Measurements from ENCODE around the gene CLDN14.

The CLDN14 gene

DNA sequence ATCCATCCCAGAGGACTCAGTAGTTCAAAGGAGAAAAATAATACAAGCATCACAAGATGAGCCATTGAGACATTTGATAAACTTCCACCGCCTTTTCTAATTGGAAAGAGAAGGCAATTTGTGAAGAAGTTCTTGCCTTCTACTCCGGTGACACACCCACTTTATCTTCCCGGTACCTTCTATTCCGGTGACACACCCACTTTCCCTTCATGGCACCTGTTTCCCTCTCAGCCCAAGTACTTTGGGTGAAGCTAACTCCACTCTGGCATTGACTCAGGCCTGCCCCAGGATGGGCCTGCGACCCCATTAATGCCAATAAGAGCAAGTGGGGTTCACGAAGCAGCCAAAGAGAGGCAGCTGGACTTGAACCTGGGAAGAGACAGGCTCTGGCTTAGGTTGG, 38.2 kb downstream of the CLDN14 start:
- Histone ChIP-seq H3K4me1 (ENCODE audit: control insufficient read depth, insufficient read depth, low read length) (peaks cover 4% of the 10 kb centered on the region), H3K27me3 (ENCODE audit: control insufficient read depth, insufficient read depth, low read length) (no peaks in the 10 kb centered on the region), H3K36me3 (ENCODE audit: control insufficient read depth, insufficient read depth, low read length) (no peaks in the 10 kb centered on the region), H3K4me3 (ENCODE audit: low read length) (no peak overlapping the region), H3K9ac (ENCODE audit: low read length) (no peak overlapping the region), H3K9me3 (ENCODE audit: control insufficient read depth, low read length) (no peaks in the 10 kb centered on the region)

DNA sequence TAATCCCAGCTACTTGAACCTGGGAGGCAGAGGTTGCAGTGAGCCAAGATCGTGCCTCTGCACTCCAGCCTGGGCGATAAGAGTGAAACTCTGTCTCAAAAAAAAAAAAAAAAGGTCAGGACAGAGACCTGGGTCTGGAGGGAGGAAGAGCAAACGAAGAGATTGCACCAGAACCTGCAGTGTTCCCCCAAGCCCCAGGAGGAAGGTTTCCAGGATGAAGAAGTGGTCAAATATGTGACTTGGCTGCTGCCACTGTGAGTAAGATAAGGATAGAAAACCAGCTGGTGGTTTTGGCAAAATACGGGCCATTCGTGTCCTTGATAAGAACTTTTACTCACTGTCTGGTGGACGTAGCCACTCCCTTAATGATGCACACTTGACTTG, 42.2 kb downstream of the CLDN14 start:
- H3K27me3 ChIP-seq (ENCODE audit: control insufficient read depth, insufficient read depth, low read length) = peaks cover 3% of the 10 kb centered on the region
- H3K4me3 ChIP-seq (ENCODE audit: low read length) = no peak overlapping the region
- no peaks in the 10 kb centered on the region for H3K36me3 ChIP-seq (ENCODE audit: control insufficient read depth, insufficient read depth, low read length)
- H3K9ac ChIP-seq (ENCODE audit: low read length) = no peak overlapping the region
- H3K4me1 ChIP-seq (ENCODE audit: control insufficient read depth, insufficient read depth, low read length) = peaks cover 4% of the 10 kb centered on the region
- H3K9me3 ChIP-seq (ENCODE audit: control insufficient read depth, low read length) = no peaks in the 10 kb centered on the region

DNA sequence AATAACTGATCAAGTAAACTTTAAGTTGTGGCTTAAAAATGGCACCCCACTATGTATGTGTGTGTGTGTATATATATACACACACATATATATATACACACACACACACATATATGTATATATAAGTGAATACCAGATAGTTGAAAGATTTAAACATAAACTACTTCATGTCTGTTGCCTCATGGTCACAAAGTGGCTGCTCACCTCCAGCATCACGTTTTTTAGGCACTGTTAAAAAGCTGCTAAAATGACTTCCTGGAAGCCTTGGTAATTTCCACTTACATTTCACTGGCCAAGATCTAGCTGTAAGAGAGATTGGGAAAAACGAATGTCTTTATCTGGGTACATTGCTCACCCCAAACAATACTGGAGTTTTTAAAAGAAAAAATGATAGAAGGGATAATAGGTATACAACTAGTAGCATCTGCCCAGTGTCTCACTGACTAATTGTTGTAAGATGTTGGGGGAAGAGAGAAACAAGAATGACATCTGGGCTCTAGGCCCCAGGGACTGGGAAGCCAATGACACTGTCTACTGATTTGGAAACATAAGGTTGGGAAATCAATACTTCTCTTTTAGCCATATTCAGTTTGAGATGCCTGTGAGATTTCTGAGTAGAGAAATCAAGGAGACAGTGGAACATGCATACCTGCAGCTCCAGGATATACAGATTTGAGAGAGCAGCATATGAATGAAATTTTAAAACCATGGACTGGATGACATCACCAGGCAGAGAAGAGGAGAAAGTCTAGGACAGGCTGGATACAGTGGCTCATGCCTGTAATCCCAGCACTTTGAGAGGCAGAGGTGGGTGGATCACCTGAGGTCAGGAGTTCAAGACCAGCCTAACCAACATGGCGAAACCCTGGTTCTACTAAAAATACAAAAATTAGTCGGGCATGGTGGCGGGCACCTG, 42.8 kb downstream of the CLDN14 start:
- H3K4me1 ChIP-seq (ENCODE audit: control insufficient read depth, insufficient read depth, low read length) = peaks cover 4% of the 10 kb centered on the region
- no peak overlapping the region for H3K4me3 ChIP-seq (ENCODE audit: low read length)
- no peak overlapping the region for H3K9ac ChIP-seq (ENCODE audit: low read length)
- no peaks in the 10 kb centered on the region for H3K9me3 ChIP-seq (ENCODE audit: control insufficient read depth, low read length)
- peaks cover 3% of the 10 kb centered on the region for H3K27me3 ChIP-seq (ENCODE audit: control insufficient read depth, insufficient read depth, low read length)
- no peaks in the 10 kb centered on the region for H3K36me3 ChIP-seq (ENCODE audit: control insufficient read depth, insufficient read depth, low read length)

DNA sequence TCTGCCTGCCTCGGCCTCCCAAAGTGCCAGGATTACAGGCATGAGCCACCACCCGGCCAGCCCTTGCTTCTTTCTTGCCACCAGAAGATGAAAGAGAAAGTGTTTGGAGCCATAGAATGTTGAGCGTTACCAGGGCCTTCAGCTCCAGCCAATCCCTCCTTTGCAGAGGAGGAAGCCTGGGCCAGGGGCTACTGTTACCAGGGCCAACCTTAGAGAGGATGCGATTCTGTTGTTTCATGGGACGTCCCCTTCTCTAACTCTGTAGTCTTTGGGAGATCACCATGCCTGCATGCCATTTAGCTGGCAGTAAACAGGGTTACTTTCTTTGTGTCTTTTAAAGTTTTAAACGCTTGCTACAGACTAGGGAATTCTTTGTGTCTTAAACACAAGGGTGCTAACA, 45.8 kb downstream of the CLDN14 start:
- Histone ChIP-seq H3K9ac (ENCODE audit: low read length) (no peak overlapping the region), H3K27me3 (ENCODE audit: control insufficient read depth, insufficient read depth, low read length) (peaks cover 3% of the 10 kb centered on the region), H3K9me3 (ENCODE audit: control insufficient read depth, low read length) (no peaks in the 10 kb centered on the region), H3K4me3 (ENCODE audit: low read length) (no peak overlapping the region), H3K36me3 (ENCODE audit: control insufficient read depth, insufficient read depth, low read length) (no peaks in the 10 kb centered on the region), H3K4me1 (ENCODE audit: control insufficient read depth, insufficient read depth, low read length) (peaks cover 19% of the 10 kb centered on the region)

DNA sequence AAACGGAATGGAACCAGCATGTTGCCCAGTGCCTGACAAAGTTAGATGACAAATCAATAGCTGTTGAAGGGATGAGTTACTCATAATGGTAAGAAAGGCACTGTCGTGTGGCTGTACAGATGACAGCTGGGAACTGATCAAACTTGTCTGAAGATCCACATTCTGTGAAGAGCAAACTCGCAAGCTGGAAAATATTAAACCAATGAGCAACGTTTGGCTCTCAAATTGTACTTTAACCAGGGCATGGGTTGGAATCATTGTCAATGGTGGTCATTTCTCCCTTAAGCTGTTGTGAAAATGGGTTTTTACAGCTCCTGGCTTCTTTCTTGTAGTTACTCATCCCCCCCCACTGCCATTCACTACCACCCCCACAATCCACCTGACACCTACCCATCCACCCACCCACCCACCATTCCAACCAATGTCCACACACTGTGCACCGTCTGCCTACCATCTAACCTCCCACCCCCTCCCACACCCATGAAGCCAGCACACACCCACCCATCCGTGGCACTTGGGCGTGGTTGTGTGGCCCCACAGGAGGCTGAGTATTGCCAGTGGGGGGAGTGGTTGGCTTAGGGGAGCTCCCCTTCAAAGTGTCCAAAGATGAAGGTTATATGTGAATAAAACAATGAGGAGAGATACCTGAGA, 46.7 kb downstream of the CLDN14 start:
- no peaks in the 10 kb centered on the region for H3K36me3 ChIP-seq (ENCODE audit: control insufficient read depth, insufficient read depth, low read length)
- H3K4me3 ChIP-seq (ENCODE audit: low read length) = no peak overlapping the region
- no peak overlapping the region for H3K9ac ChIP-seq (ENCODE audit: low read length)
- H3K27me3 ChIP-seq (ENCODE audit: control insufficient read depth, insufficient read depth, low read length) = peaks cover 3% of the 10 kb centered on the region
- no peaks in the 10 kb centered on the region for H3K9me3 ChIP-seq (ENCODE audit: control insufficient read depth, low read length)
- peaks cover 21% of the 10 kb centered on the region for H3K4me1 ChIP-seq (ENCODE audit: control insufficient read depth, insufficient read depth, low read length)

DNA sequence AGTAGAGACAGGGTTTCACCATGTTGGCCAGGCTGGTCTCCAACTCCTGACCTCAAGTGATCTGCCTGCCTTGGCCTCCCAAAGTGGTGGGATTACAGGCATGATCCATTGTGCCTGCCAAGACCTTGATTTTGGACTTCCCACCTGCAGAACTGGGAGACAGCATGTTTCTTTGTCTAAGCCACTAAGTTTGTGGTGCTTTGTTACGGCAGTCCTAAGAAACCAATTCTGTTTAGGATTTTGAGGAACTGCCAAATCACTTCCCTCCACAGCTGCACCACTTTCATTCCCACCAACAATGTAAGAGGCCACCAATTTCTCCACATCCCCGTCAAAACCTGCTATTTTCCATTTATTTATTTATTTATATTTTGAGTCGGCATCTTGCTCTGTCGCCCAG, 48.7 kb downstream of the CLDN14 start:
- Histone ChIP-seq H3K9ac (ENCODE audit: low read length) (peak overlapping the region; percentile 23), H3K27me3 (ENCODE audit: control insufficient read depth, insufficient read depth, low read length) (peaks cover 3% of the 10 kb centered on the region), H3K4me1 (ENCODE audit: control insufficient read depth, insufficient read depth, low read length) (peaks cover 21% of the 10 kb centered on the region), H3K36me3 (ENCODE audit: control insufficient read depth, insufficient read depth, low read length) (no peaks in the 10 kb centered on the region), H3K9me3 (ENCODE audit: control insufficient read depth, low read length) (no peaks in the 10 kb centered on the region), H3K4me3 (ENCODE audit: low read length) (no peak overlapping the region)

DNA sequence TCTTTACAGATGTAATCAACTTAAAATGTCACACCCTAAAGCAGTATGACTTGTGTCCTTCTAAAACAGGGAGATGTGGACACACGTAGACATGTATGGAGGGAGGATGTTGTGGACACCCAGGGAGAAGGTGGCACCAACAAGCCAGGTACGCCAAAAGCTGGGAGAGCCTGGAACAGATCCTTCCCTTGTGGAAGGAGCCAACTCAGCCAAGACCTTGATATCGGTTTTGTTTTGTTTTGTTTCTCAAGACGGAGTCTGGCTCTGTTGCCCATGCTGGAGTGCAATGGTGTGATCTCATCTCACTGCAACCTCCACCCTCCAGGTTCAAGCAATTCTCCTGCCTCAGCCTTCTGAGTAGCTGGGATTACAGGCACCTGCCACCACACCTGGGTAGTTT, 49.1 kb downstream of the CLDN14 start:
- Histone ChIP-seq H3K4me3 (ENCODE audit: low read length) (no peak overlapping the region), H3K9ac (ENCODE audit: low read length) (peak overlapping the region; percentile 23), H3K27me3 (ENCODE audit: control insufficient read depth, insufficient read depth, low read length) (peaks cover 3% of the 10 kb centered on the region), H3K36me3 (ENCODE audit: control insufficient read depth, insufficient read depth, low read length) (no peaks in the 10 kb centered on the region), H3K4me1 (ENCODE audit: control insufficient read depth, insufficient read depth, low read length) (peaks cover 21% of the 10 kb centered on the region), H3K9me3 (ENCODE audit: control insufficient read depth, low read length) (no peaks in the 10 kb centered on the region)

DNA sequence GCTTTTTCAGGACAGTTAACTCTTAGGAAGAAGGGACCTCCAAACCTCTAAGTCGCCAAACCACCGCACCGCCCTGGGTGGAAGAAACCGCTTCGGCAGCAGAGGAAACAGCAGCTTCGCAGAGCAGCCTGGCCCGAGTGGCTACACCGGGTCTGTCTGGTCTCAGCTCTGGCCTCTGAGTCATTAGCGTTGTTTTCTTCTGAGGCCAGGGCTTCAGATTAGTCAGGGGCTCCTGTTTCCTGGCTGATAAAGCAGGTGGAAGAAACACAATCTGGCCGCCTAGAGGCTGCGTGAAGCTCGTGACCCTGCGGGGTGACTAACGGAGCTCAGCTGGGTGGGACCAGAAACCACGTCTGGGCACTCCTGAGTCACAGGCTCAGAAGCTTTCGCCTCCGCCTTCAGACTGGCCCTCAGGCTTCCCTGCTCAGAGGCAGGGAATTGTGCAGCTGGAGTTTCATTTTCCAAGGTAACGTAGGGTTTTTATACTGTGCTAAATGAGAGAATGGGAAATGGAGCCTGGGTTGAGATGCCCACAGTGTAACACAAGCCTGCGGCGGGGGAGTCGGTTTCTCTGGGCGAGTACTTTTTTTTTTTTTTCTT, 49.9 kb downstream of the CLDN14 start:
- Histone ChIP-seq H3K9ac (ENCODE audit: low read length) (peak overlapping the region; percentile 57), H3K4me1 (ENCODE audit: control insufficient read depth, insufficient read depth, low read length) (peaks cover 21% of the 10 kb centered on the region), H3K4me3 (ENCODE audit: low read length) (no peak overlapping the region), H3K36me3 (ENCODE audit: control insufficient read depth, insufficient read depth, low read length) (no peaks in the 10 kb centered on the region), H3K9me3 (ENCODE audit: control insufficient read depth, low read length) (no peaks in the 10 kb centered on the region), H3K27me3 (ENCODE audit: control insufficient read depth, insufficient read depth, low read length) (no peaks in the 10 kb centered on the region)

DNA sequence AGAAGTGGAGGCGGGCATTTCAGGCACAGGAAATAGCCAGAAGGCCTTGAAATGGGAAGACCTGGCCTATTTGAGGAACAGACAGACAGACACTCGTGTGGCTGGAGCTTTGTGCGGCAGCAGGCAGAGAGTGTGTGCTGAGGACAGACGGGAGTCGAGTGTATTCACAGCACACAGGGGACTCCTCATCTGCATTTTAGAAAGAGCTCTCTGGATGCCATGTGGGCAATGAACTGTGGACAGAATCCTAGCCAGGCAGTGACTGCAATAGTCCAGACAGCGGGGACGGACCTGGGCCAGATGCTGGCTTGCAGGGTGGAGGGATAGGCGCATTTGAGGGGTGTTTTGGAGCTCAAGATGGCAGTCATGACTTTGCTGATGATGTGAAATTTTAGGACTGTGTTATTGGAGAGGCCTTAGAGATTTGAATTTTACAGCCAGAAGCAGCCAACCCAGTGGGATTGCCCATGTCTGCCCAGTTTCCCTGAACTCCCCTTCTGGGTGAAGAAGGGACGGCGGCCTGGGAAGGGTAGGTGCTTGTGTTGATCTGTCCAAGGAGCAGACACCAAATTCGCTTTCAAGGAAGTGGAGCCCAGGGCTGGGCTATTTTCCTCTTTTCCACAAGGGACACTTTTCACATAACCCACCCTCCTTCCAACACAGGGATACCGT, 51.0 kb downstream of the CLDN14 start:
- Histone ChIP-seq H3K4me3 (ENCODE audit: low read length) (no peak overlapping the region), H3K9ac (ENCODE audit: low read length) (peak overlapping the region; percentile 57), H3K9me3 (ENCODE audit: control insufficient read depth, low read length) (no peaks in the 10 kb centered on the region), H3K27me3 (ENCODE audit: control insufficient read depth, insufficient read depth, low read length) (no peaks in the 10 kb centered on the region), H3K4me1 (ENCODE audit: control insufficient read depth, insufficient read depth, low read length) (peaks cover 21% of the 10 kb centered on the region), H3K36me3 (ENCODE audit: control insufficient read depth, insufficient read depth, low read length) (no peaks in the 10 kb centered on the region)

DNA sequence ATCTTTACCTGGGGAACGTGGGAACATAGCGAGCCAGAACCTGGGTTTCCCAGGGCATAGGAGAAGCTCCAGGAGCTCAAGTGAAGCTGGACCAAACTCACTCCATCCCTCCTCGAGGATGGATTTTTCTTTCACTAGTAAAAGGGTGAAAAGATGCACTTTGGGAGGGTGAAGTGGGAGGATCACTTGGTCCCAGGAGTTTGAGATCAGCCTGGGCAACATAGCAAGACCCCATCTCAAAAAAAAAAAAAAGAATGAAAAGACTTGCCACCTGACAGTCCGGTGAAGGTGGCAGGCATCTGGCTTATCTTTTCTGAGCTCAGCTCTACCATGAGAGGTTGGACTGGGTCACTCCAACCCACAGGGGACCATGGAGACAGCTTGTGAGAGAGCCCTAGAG, 52.4 kb downstream of the CLDN14 start:
- Histone ChIP-seq H3K9me3 (ENCODE audit: control insufficient read depth, low read length) (no peaks in the 10 kb centered on the region), H3K9ac (ENCODE audit: low read length) (no peak overlapping the region), H3K4me1 (ENCODE audit: control insufficient read depth, insufficient read depth, low read length) (peaks cover 22% of the 10 kb centered on the region), H3K27me3 (ENCODE audit: control insufficient read depth, insufficient read depth, low read length) (no peaks in the 10 kb centered on the region), H3K36me3 (ENCODE audit: control insufficient read depth, insufficient read depth, low read length) (no peaks in the 10 kb centered on the region), H3K4me3 (ENCODE audit: low read length) (no peak overlapping the region)

DNA sequence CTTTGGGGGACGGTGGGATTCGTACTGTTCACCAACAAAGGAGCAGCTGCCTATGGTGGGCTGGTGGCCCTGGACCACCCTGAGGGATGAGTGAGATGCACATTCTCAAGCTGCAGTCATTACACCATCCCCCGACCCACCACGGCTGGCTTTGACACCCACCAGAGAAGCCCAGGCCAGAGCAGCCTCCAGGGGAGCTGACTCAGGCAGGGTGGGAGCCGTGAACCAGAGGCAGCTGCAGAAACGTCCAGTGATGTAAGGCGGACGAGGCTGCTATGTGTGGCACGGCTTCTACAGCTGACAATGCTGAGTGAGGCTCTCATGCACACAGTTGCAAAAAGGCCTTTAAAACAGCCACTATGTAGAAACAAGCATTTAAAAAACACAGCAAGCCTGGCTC, 54.6 kb downstream of the CLDN14 start:
- H3K4me3 ChIP-seq (ENCODE audit: low read length) = no peak overlapping the region
- no peaks in the 10 kb centered on the region for H3K27me3 ChIP-seq (ENCODE audit: control insufficient read depth, insufficient read depth, low read length)
- H3K9ac ChIP-seq (ENCODE audit: low read length) = no peak overlapping the region
- H3K9me3 ChIP-seq (ENCODE audit: control insufficient read depth, low read length) = no peaks in the 10 kb centered on the region
- peaks cover 14% of the 10 kb centered on the region for H3K4me1 ChIP-seq (ENCODE audit: control insufficient read depth, insufficient read depth, low read length)
- H3K36me3 ChIP-seq (ENCODE audit: control insufficient read depth, insufficient read depth, low read length) = no peaks in the 10 kb centered on the region

DNA sequence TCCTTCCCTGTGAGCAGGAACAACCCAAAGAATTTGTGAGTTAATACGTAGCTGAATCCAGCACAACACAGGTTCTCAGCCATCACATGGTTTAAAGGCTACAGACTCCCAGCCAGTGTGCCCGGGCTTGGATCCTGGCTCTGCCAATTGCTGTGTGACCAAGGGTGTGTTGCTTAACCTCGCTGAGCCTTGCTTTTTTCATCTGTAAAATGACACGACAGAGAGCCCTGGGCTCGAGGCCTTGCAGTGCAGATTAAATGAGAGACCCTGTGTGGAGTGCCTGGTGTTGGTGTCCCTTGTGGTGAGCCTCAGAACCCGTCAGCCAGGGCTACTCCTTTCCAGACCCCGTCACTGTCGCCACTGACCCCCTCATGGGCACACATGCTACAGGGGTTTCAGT, 55.3 kb downstream of the CLDN14 start:
- no peaks in the 10 kb centered on the region for H3K36me3 ChIP-seq (ENCODE audit: control insufficient read depth, insufficient read depth, low read length)
- no peak overlapping the region for H3K9ac ChIP-seq (ENCODE audit: low read length)
- H3K27me3 ChIP-seq (ENCODE audit: control insufficient read depth, insufficient read depth, low read length) = no peaks in the 10 kb centered on the region
- peaks cover 10% of the 10 kb centered on the region for H3K4me1 ChIP-seq (ENCODE audit: control insufficient read depth, insufficient read depth, low read length)
- H3K4me3 ChIP-seq (ENCODE audit: low read length) = no peak overlapping the region
- no peaks in the 10 kb centered on the region for H3K9me3 ChIP-seq (ENCODE audit: control insufficient read depth, low read length)
